ENCODE measurements around the gene RFX5. TPM values are rescaled to one million over a fixed set of nuclear protein-coding genes. Genes with fewer than 3 reads are reported as not detected.
A peak's percentile ranks its signal among the peaks of the same experiment; 100 is the strongest.

The RFX5 gene
- total RNA-seq, 1 donor from 2014 or later: 64.4 TPM

DNA sequence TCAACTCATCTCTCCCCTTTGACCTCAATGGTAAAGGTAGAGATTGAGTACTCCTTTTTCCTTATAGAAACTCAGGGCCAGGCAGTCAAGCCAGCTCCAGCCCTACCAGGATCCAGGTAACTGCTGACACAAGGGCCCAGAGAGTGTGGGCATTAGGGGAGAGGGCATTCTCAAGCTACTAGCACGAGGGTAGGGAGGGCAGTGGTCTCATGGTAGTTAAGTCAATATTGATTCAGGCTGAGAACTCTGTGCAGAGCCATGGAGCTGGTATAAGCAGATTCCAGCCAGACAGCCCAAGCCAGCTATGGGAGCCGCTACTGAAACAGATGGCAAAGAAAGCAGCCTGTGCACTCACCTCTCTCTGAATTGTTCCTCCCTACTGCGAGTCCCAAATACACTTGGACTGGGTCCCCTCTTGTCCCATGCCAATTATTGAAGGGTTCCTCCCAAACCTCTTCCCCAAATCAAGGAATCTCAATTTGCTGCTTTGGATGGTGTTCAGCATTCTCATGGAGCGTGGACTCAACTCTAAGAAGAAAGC, 22.6 kb downstream of the RFX5 start:
- Mint-ChIP-seq H3K27ac (ENCODE audit: unreplicated experiment) (no peak overlapping the region), H3K4me3 (ENCODE audit: unreplicated experiment) (no peak overlapping the region), H3K4me1 (ENCODE audit: low read depth, unreplicated experiment) (peaks cover 32% of the 10 kb centered on the region), H3K27me3 (ENCODE audit: unreplicated experiment) (peaks cover 13% of the 10 kb centered on the region), H3K36me3 (ENCODE audit: unreplicated experiment) (no peaks in the 10 kb centered on the region), H3K9me3 (ENCODE audit: unreplicated experiment) (peaks cover 5% of the 10 kb centered on the region)
- no peak for DNase-seq
- TF ChIP-seq, protein P1, sequence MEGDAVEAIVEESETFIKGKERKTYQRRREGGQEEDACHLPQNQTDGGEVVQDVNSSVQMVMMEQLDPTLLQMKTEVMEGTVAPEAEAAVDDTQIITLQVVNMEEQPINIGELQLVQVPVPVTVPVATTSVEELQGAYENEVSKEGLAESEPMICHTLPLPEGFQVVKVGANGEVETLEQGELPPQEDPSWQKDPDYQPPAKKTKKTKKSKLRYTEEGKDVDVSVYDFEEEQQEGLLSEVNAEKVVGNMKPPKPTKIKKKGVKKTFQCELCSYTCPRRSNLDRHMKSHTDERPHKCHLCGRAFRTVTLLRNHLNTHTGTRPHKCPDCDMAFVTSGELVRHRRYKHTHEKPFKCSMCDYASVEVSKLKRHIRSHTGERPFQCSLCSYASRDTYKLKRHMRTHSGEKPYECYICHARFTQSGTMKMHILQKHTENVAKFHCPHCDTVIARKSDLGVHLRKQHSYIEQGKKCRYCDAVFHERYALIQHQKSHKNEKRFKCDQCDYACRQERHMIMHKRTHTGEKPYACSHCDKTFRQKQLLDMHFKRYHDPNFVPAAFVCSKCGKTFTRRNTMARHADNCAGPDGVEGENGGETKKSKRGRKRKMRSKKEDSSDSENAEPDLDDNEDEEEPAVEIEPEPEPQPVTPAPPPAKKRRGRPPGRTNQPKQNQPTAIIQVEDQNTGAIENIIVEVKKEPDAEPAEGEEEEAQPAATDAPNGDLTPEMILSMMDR (IDR thresholded peaks at IDR 0.05; ENCODE audit: partially characterized antibody, unreplicated experiment): no peak

DNA sequence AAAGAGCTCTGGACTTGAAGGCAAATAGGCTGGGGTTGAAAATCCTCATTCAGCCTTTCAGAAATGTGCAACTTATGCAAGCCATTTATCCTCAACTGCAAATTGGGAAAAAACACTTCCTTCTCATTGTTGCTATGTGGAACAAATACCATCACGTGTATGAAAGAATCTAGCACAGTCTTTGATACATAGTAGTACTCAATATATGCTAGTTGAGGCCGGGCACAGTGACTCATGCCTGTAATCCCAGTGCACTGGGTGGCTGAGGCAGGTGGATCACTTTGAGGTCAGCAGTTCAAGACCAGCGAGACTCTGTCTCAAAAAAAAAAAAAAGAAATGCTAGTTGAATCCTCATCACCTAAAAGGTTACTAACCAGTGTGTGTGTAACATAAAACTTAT, 28.1 kb downstream of the RFX5 start:
- TF ChIP-seq, protein P1 (IDR thresholded peaks at IDR 0.05; ENCODE audit: partially characterized antibody, unreplicated experiment): no peak
- H3K36me3 Mint-ChIP-seq (ENCODE audit: unreplicated experiment): peaks cover 6% of the 10 kb centered on the region
- no peak overlapping the region for H3K4me3 Mint-ChIP-seq (ENCODE audit: unreplicated experiment)
- DNase-seq: no peak
- H3K27me3 Mint-ChIP-seq (ENCODE audit: unreplicated experiment): peaks cover 5% of the 10 kb centered on the region
- H3K9me3 Mint-ChIP-seq (ENCODE audit: unreplicated experiment): no peaks in the 10 kb centered on the region
- H3K27ac Mint-ChIP-seq (ENCODE audit: unreplicated experiment): no peak overlapping the region
- peaks cover 13% of the 10 kb centered on the region for H3K4me1 Mint-ChIP-seq (ENCODE audit: low read depth, unreplicated experiment)

DNA sequence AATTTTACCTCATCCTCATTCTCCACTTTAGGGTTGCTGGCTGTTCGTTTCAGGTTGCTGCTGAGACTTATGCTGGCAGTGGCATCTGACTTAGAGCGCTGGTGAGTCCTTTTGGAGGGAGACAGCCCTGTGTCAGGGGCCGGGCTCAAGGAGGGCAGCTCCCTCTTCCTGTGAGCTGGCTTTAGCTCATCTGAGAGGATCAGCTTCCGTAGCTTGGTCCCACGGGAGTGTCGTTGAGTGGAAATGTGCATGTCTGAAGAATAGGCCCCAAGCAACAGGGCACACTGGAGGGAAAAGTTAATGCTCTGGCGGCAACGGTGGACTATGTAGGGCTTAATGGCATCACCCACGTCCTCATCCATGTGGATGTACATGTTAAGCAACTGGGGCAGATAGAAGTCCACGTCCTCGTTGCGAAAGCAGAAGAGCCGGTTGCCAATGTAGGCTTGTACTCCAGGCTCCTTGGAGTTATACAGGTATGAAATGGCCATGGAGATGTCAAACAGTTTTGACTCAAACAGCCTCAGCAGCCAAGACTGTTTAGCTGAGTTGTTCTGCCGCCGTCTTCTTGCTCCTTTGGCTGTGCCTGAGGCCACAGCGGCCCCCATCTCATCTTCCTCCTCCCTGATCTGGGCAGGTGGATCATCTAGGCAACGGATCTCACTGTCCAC, 31.4 kb downstream of the RFX5 start:
- Mint-ChIP-seq H3K27me3 (ENCODE audit: unreplicated experiment) (peaks cover 3% of the 10 kb centered on the region), H3K36me3 (ENCODE audit: unreplicated experiment) (peaks cover 6% of the 10 kb centered on the region), H3K4me1 (ENCODE audit: low read depth, unreplicated experiment) (peaks cover 11% of the 10 kb centered on the region), H3K27ac (ENCODE audit: unreplicated experiment) (peak overlapping the region; percentile 25), H3K9me3 (ENCODE audit: unreplicated experiment) (no peaks in the 10 kb centered on the region), H3K4me3 (ENCODE audit: unreplicated experiment) (no peak overlapping the region)
- DNase-seq: peak; percentile 52
- TF ChIP-seq, protein P1 (IDR thresholded peaks at IDR 0.05; ENCODE audit: partially characterized antibody, unreplicated experiment): no peak

DNA sequence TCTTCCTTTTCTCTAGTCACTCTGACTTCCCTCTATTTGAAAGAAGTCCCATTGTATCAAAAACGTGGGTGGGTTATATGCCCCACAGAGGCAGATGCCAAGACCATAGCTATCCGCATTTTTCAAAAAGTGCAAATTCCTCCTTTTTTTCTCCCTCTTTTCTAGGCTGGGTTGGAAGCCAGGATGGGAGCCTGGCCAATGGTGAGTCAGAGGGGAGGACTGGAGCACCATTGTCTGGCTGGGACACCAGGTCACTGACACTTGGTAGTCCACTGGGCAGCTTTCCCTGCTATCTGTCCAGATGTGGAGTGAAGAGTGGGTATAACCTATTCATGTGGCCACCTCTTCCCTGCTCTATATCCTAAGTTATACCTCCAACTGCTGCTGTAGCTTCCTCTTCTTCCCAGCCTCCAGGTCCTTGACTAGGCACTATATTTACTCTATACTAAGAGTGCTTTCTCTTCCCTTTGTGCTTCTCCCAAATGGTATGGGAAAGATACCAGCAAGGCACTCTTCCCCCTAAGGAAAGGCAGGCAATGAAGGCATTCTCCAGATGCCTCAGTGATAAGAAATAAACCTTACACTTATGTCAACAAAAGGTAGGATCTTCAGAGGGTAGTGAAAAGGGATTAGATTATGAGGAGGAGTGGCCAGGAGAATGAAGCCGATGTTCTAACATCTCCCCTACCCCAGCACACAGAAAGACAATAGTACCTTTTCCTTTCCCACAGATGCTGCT, 32.7 kb downstream of the RFX5 start:
- peaks cover 17% of the 10 kb centered on the region for H3K4me1 Mint-ChIP-seq (ENCODE audit: low read depth, unreplicated experiment)
- H3K4me3 Mint-ChIP-seq (ENCODE audit: unreplicated experiment): no peak overlapping the region
- peaks cover 6% of the 10 kb centered on the region for H3K36me3 Mint-ChIP-seq (ENCODE audit: unreplicated experiment)
- H3K27ac Mint-ChIP-seq (ENCODE audit: unreplicated experiment): no peak overlapping the region
- H3K27me3 Mint-ChIP-seq (ENCODE audit: unreplicated experiment): peaks cover 3% of the 10 kb centered on the region
- no peak for DNase-seq
- no peaks in the 10 kb centered on the region for H3K9me3 Mint-ChIP-seq (ENCODE audit: unreplicated experiment)
- TF ChIP-seq, protein P1 (IDR thresholded peaks at IDR 0.05; ENCODE audit: partially characterized antibody, unreplicated experiment): no peak

DNA sequence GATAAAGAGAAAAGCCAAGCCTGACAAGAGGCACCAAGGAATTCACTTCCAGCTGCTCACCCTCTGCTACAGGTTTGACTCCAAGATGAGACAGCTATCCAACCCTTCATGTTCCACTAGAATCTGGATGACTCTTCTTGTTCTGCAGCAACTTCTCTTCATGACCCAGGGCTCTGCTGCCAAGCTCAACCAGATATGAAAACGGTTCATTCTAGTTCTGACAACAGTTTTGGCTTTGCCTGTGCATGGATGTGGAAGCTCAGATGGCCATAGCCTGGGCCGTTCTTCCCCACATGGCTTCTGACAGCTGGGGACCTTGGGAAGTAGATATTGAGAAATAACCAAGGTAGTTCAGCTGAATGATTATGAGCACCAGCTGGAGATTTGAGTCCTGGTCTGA, 33.6 kb downstream of the RFX5 start:
- TF ChIP-seq, protein P1 (IDR thresholded peaks at IDR 0.05; ENCODE audit: partially characterized antibody, unreplicated experiment): no peak
- Mint-ChIP-seq H3K27me3 (ENCODE audit: unreplicated experiment) (peaks cover 3% of the 10 kb centered on the region), H3K9me3 (ENCODE audit: unreplicated experiment) (no peaks in the 10 kb centered on the region), H3K27ac (ENCODE audit: unreplicated experiment) (no peak overlapping the region), H3K4me3 (ENCODE audit: unreplicated experiment) (no peak overlapping the region), H3K4me1 (ENCODE audit: low read depth, unreplicated experiment) (peaks cover 17% of the 10 kb centered on the region), H3K36me3 (ENCODE audit: unreplicated experiment) (peaks cover 6% of the 10 kb centered on the region)
- no peak for DNase-seq

Data from glutamatergic neuron (in vitro differentiated cells).